ENCODE results near the gene SMIM14.
"Not testable (repeated sequence)": the region's sequence is repeated elsewhere in the genome, so short reads cannot be mapped to it uniquely, and the experiment has no call there.

SMIM14 gene

DNA sequence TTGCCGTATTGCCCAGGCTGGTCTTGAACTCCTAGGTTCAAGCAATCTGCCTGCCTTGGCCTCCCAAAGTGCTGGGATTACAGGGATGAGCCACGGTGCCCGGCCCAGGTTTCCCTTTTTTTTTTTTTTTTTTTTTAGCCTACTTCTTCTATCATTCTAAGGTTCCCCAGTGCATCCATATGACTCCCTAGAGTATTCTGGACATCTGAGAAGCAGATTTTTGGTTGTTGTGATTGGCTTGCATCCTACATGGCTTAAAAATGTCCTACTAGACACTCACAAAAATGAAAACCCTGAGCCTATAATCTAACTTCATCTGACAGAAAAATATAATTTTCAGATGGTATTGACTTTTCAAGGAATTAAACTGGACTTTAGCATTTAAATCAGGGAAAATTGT is 41.7 kb downstream of the SMIM14 start:
- no peak for DNase-seq (ENCODE audit: low spot score)

DNA sequence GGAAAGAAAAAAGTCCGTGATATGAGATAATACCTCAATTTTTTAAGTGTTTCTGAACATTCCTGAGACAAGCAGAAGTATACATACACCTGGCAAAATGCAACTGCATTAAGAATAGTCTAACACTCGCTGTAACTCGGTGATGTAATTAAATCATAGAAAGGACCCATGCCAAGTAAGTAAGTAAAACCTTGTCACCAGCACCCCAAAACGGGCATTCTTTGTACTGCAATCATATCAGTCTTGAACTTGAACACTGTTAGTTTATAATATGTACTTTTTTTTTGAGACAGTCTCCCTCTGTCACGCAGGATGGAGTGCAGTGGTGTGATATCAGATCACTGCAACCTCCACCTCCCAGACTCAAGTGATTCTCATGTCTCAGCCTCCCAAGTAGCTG is 47.4 kb downstream of the SMIM14 start:
- DNase-seq (ENCODE audit: low spot score): no peak

GRCh38 chr4:39587881-39588280 is 50.8 kb downstream of the SMIM14 start:
- DNase-seq (ENCODE audit: low spot score): no peak

GRCh38 chr4:39574946-39575345 is 63.7 kb downstream of the SMIM14 start:
- no peak for DNase-seq (ENCODE audit: low spot score)

GRCh38 chr4:39571504-39571903 is 67.2 kb downstream of the SMIM14 start:
- no peak for DNase-seq (ENCODE audit: low spot score)

DNA sequence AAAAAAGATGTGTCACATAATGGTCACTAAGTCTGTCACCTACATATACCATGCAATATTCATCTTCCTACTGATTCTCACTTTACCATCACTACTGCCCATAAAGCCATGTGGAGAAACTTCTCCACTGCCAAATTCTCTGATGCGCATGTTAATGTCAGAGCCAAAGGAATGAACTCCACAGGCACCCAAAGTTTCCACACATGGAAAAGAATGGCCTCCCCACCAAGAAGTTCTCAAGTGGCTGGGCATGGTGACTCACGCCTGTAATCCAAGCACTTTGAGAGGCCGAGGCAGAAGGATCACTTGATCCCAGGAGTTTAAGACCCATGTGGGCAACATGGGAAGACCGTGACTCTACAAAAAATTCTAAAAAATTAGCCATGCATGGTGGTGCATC is 67.6 kb downstream of the SMIM14 start:
- no peak for DNase-seq (ENCODE audit: low spot score)

DNA sequence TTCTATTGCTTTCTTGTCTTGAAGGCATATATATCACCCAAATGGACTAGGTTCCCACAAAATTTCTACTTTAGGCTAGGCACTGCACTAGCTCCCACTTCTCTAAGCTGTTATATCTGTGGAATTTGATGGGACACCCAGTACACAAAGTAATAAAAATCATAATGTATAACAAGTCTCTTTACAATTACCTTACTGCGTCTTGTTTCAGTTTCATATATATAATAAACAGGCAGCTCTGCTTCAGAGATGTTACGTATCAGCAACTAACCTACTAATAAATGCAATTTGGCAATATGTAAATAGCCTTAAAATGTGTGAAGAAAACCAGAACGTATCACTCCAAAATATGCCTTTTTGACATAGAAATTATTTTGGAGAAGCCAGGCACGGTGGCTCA is 69.5 kb downstream of the SMIM14 start:
- DNase-seq (ENCODE audit: low spot score): no peak

GRCh38 chr4:39568805-39569204 is 69.9 kb downstream of the SMIM14 start:
- DNase-seq (ENCODE audit: low spot score): peak; percentile 4

DNA sequence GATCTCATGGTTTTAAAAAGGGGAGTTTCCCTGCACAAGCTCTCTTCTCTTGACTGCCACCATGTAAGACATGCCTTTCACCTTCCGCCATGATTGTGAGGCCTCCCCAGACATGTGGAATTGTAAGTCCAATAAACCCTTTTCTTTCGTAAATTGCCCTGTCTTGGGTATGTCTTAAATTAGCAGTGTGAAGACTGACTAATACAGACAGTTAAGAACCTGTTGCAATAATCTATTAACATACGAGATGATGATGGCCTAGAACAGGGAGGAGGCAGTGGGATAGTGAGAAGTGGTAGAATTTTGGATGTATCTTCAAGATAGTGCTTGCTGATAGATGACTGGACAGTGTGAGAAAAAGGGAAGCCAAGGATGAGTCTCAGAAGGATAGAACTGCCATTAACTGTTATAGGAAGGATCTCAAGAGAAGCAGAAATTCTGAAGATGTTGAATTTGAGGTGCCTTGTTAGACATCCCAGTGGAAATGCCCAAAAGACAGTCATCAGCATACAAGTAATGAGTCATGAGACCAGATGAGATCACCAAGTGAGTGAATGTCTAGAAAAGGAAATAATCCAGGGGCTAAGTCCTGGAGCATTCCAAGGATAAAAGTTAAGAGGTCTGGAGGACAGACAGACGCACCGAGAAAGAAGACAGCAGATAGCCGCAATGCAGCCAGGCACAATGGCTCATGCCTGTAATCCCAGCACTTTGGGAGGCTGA is 72.6 kb downstream of the SMIM14 start:
- DNase-seq (ENCODE audit: low spot score): no peak

DNA sequence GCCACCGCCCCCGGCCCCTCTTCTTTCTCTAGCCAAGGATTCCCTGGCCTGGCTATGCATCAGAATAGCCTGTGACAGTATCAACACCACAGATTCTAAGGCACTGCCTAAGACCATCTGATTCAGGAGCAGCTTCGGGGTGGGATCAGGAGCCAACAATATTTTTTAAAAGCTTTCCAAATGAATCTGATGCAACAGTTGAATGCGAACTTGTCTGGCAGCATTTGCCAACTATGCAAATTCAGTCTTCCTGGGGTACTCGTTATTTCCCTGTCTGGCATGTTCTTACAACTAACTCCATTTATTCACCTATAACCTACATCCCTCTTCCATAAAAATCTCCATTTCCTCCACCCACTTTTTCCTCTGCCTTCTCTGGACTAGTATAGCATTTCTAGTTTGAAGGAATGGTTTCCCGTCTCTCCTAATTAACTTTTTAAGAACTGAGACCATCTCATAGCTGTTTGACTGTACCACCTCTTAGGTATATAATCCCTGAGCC is 75.3 kb downstream of the SMIM14 start:
- no peak for DNase-seq (ENCODE audit: low spot score)

DNA sequence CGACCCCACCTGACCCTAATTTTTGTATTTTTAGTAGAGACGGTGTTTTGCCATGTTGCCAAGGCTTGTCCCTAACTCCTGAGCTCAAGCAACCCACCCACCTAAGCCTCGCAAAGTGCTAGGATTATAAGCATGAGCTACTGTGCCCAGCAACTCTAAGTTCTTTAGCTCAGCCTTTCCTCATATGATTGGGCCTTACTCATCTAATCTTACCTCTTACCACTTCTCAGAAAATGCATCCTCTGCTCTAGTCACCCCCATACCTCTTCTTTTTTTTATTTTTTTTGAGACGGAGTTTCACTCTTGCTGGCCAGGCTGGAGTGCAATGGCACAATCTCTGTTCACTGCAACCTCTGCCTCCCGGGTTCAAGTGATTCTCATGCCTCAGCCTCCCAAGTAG is 75.9 kb downstream of the SMIM14 start:
- no peak for DNase-seq (ENCODE audit: low spot score)

DNA sequence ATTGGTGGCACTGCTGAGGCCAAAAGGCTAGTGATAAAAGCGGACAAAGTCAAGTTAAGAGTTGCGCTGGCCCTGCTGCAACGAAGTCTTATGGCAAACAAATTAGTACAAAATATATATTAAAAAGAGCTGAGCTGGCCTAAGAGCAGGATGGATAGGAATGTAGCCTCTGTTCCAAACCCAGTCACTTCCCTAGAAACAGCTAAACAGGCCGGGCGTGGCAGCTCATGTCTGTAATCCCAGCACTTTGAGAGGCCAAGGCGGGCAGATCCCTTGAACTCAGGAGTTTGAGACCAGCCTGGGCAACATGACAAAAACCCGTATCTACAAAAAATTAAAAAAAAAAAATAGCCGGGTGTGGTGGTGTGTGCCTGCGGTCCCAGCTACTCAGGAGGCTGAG is 79.0 kb downstream of the SMIM14 start:
- no peak for DNase-seq (ENCODE audit: low spot score)

GRCh38 chr4:39555472-39555871 is 83.2 kb downstream of the SMIM14 start:
- no peak for DNase-seq (ENCODE audit: low spot score)

- DNase-seq (ENCODE audit: low spot score): no peak
These were observed 90.1 kb downstream of the SMIM14 start for GRCh38 chr4:39548425-39549067.

- DNase-seq (ENCODE audit: low spot score): no peak
These were observed 93.9 kb downstream of the SMIM14 start for GRCh38 chr4:39544580-39545315.

DNA sequence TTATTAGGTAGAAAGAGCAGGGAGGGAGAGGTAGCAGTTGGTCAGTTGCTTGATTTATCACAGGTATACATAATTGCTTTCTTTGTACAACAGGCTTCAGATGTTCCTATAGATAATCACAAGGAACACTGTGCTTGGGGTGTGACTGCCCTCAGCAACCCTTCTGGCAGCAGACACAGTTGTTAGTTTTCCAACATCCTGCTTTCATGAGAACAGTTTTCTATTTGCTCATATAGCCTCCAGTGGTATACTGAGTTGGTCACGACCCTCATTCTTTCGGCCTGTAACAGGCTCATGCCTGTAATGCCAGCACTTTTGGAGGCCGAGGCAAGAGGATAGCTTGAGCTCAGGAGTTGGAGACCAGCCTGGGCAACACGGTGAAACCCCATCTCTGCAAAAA is 94.6 kb downstream of the SMIM14 start:
- DNase-seq (ENCODE audit: low spot score): not testable (repeated sequence)

- no peak for DNase-seq (ENCODE audit: low spot score)
These were observed 95.6 kb downstream of the SMIM14 start for GRCh38 chr4:39543034-39543433.

- DNase-seq (ENCODE audit: low spot score): no peak
These were observed 96.1 kb downstream of the SMIM14 start for GRCh38 chr4:39542611-39543012.

DNA sequence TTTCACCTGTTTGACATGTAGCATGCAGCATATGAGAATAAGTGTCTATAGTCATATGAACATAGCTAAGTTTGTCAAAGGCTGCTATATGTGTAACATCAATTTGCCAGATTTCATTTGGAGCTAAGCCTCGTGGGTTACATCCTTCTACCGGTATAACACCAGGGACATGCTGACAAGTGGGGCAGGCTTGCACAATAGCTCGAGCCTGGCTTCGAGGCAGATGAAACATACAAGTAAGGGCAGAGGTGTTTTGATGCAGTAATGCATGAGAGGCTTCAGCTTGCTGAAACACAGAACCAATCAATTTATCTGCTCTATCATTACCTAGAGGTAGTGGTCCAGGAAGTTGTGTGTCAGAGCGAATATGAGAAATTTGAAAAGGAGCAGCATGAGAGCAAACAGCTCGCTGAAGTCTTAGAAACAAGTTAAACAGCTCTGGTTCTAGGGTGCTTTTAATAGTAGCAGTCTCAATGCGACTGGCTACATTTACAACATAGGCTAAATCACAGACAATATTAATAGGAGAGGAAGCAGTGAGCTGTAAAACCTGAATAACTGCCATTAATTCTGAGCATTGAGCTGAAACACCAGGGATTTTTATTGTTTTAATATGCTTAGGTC is 96.6 kb downstream of the SMIM14 start:
- no peak for DNase-seq (ENCODE audit: low spot score)

DNA sequence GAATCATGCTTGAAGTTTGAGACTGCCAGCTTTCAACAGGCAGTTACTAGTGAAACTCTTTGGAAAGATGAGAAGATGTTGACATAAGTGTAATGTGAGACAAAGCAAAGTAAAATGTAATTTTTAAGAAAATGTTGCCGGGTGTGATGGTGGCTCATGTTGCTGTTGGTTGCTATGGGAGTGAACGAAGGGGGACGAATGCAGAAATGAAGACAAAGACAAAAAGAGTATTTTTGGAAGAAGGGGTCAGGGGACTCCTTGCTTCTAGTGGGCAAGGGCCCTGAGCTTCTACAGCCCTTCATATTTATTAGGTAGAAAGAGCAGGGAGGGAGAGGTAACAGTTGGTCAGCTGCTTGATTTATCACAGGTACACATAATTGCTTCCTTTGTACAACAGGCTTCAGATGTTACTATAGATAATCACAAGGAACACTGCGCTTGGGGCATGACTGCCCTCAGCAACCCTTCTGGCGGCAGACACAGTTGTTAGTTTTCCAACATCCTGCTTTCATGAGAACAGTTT is 99.5 kb downstream of the SMIM14 start:
- DNase-seq (ENCODE audit: low spot score): no peak

DNA sequence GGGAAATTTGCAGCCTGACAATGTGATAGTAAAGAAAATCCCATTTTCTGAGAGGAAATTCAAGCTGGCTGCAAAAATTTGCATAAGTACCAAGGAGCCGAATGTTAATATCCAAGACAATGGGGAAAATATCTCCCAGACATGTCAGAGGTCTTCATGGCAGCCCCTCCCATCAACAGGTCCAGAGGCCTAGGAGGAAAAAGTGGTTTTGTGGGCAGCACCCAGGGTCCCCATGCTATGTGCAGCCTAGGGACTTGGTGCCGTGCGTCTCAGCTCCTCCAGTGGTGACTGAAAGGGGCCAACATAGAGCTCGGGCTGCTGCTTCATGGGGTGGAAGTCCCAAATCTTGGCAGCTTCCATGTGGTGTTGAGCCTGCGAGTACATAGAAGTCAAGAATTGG is 105.1 kb downstream of the SMIM14 start:
- DNase-seq (ENCODE audit: low spot score): no peak

GRCh38 chr4:39532237-39532636 is 106.4 kb downstream of the SMIM14 start:
- DNase-seq (ENCODE audit: low spot score): not testable (repeated sequence)

Measured in CD4-positive, alpha-beta T cell treated with Interleukin-15 for 4 hours (primary cell).